HepG2 (cell line): ENCODE results near the gene SENP7. TPM values are rescaled to one million over a fixed set of nuclear protein-coding genes. Genes with fewer than 3 reads are reported as not detected.

ENCODE experiments used
- BATF2 ChIP-seq: sonication (generic); formaldehyde crosslinking; IDR thresholded peaks from 2 replicates; pipeline ENCODE4 v1.8.0; 2022; ENCODE audit warnings: mild to moderate bottlenecking, missing genetic modification reagents, moderate library complexity
- CAMTA2 ChIP-seq: sonication (generic); formaldehyde crosslinking; IDR thresholded peaks from 2 replicates; pipeline ENCODE4 v1.4.0; 2020; ENCODE audit warnings: mild to moderate bottlenecking, missing genetic modification reagents, borderline replicate concordance
- FOXK2 ChIP-seq: fragments of 450-650 bp; IDR thresholded peaks from 2 replicates; pipeline ENCODE4 v1.6.1; 2016
- NFE2 ChIP-seq: sonication (generic); formaldehyde crosslinking; IDR thresholded peaks from 2 replicates; pipeline ENCODE4 v1.4.0; 2020; ENCODE audit warnings: missing genetic modification reagents
- ZBTB39 ChIP-seq: sonication (generic); formaldehyde crosslinking; IDR thresholded peaks from 2 replicates; pipeline ENCODE4 v1.5.0; 2020; ENCODE audit warnings: missing genetic modification reagents
- ZIK1 ChIP-seq: sonication (generic); formaldehyde crosslinking; IDR thresholded peaks from 2 replicates; pipeline ENCODE4 v1.5.0; 2020; ENCODE audit warnings: mild to moderate bottlenecking, low read depth, missing genetic modification reagents, borderline replicate concordance
- ZMYM2 ChIP-seq: sonication (generic); formaldehyde crosslinking; IDR thresholded peaks from 2 replicates; pipeline ENCODE4 v1.8.0; 2022; ENCODE audit warnings: mild to moderate bottlenecking, missing genetic modification reagents
- ZNF275 ChIP-seq: sonication (generic); formaldehyde crosslinking; IDR thresholded peaks from 2 replicates; pipeline ENCODE4 v1.8.0; 2022; ENCODE audit warnings: missing genetic modification reagents, mild to moderate bottlenecking, inconsistent platforms, borderline replicate concordance
- ZNF282 ChIP-seq: fragments of 450-650 bp; IDR thresholded peaks from 2 replicates; pipeline ENCODE4 v1.6.1; 2018; ENCODE audit not compliant: partially characterized antibody
- ZNF407 ChIP-seq: sonication (generic); formaldehyde crosslinking; IDR thresholded peaks from one replicate; pipeline ENCODE4 v1.5.1; 2020; ENCODE audit warnings: mild to moderate bottlenecking, missing genetic modification reagents; ENCODE audit errors: not compliant biosample characterization
- ZNF501 ChIP-seq: sonication (generic); formaldehyde crosslinking; IDR thresholded peaks from 2 replicates; pipeline ENCODE4 v1.5.1; 2020; ENCODE audit warnings: mild to moderate bottlenecking, moderate library complexity, missing genetic modification reagents
- ZNF687 ChIP-seq: sonication (generic); formaldehyde crosslinking; IDR thresholded peaks from 2 replicates; pipeline ENCODE4 v1.5.1; 2020; ENCODE audit warnings: mild to moderate bottlenecking, missing genetic modification reagents, moderate library complexity
- polyA plus RNA-seq, 8 experiments: library from polyadenylated mRNA; depleted of rRNA in 3 of 8; stranded (reverse) in 7 of 8; unstranded in 1 of 8; fragments of >200 nt; fragmentation: Illumina TruSeq in 4 of 8; extraction: Trizol in 4 of 8; gene quantifications; 2 replicates each; pipeline versions ENCODE4 v1.2.1 to v1.2.3, GENCODE V29; 2011 to 2016; ENCODE audit warnings: low read depth in 4 of 8, missing spikeins in 1 of 8, mixed read lengths in 1 of 8; ENCODE audit not compliant: insufficient read depth in 1 of 8
- total RNA-seq, 5 experiments: library from RNA; depleted of rRNA; stranded (reverse); fragments of >200 nt; fragmentation: Illumina TruSeq; extraction: Trizol; gene quantifications; 2 replicates each; pipeline ENCODE4 v1.2.3, GENCODE V29; 2016; ENCODE audit warnings: low read depth in 1 of 5

Gene SENP7
- total and polyA plus RNA-seq, 2 of the 13 experiments (the other 11 are each of a cell fraction or from before 2014, with no cell fraction given), result 9.1 to 10.3 TPM

- TF ChIP-seq ZIK1 (no peak), CAMTA2 (peak; percentile 39; the same call in 1 of the 2 replicates), ZMYM2 (no peak), BATF2 (CRISPR knock-in tag) (no peak), ZNF501 (CRISPR knock-in tag) (peak; percentile 78), NFE2 (no peak), ZNF687 (CRISPR knock-in tag) (peak; percentile 94), ZNF282 (no peak), ZNF407 (CRISPR knock-in tag) (peak; percentile 64), ZNF275 (CRISPR knock-in tag) (peak; percentile 88; the same call in 1 of the 2 replicates), FOXK2 (no peak), ZBTB39 (CRISPR knock-in tag) (no peak)
Measured at GRCh38 chr3:101561630-101562328, 48.8 kb upstream of the SENP7 start, which contains the start of gene TRMT10C (continued).
